ENCODE data around the gene FZD7. TPM values are rescaled to one million over a fixed set of nuclear protein-coding genes. Genes with fewer than 3 reads are reported as not detected.

FZD7 gene
- total and polyA plus RNA-seq, 2 donors (not counting 1 experiment from before 2014, with no cell fraction given): 39.1 to 44.4 TPM

DNA sequence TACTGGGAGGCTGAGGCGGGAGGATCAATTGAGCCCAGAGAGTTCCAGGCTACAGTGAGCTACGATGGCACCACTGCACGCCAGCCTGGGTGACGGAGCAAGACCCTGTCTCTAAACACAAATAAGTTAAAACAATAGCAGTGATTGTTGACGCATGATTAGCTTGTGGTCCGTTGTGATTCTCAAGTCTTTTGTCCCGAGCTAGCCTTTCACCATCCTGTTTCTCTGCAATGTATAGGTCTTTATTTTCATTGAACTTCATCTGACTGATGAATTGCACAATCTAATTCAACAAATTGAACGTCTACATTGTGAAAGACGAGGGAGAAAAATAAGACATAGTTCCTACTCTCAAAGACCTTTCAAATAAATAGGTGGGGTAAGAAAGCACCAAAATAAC is 8.8 kb upstream of the FZD7 start:
- H3K9ac ChIP-seq (ENCODE audit: insufficient read depth, low read length): no peak overlapping the region
- H3K27me3 ChIP-seq (ENCODE audit: control insufficient read depth, insufficient read depth, low read length): no peaks in the 10 kb centered on the region
- no peaks in the 10 kb centered on the region for H3K79me2 ChIP-seq (ENCODE audit: control insufficient read depth, insufficient read depth, low read length)
- no peak for DNase-seq (ENCODE audit: low read depth in 2 of 2)
- no peaks in the 10 kb centered on the region for H3K36me3 ChIP-seq (ENCODE audit: control insufficient read depth, insufficient read depth, low read length)
- H3K4me1 ChIP-seq (ENCODE audit: control insufficient read depth, extremely low read depth, insufficient read depth, low read length): no peaks in the 10 kb centered on the region
- H3K27ac ChIP-seq (ENCODE audit: insufficient read depth, low read length): no peak overlapping the region
- H3K9me3 ChIP-seq (ENCODE audit: control insufficient read depth, insufficient read depth, low read depth, low read length): no peaks in the 10 kb centered on the region
- H3K4me2 ChIP-seq (ENCODE audit: extremely low read depth, insufficient read depth, low read length): no peak overlapping the region
- H3K4me3 ChIP-seq (replicated peaks in 1 of 4; ENCODE audit: control extremely low read depth in 1 of 4, insufficient read depth in 1 of 4, low read depth in 3 of 4, low read length in 4 of 4): no peak overlapping the region
- no peaks in the 10 kb centered on the region for H4K20me1 ChIP-seq (ENCODE audit: control insufficient read depth, extremely low read depth, insufficient read depth, low read length)
- TF ChIP-seq EZH2 (IDR thresholded peaks at IDR 0.05; ENCODE audit: low read length, missing control alignments): no peak
- TF ChIP-seq, protein P1, sequence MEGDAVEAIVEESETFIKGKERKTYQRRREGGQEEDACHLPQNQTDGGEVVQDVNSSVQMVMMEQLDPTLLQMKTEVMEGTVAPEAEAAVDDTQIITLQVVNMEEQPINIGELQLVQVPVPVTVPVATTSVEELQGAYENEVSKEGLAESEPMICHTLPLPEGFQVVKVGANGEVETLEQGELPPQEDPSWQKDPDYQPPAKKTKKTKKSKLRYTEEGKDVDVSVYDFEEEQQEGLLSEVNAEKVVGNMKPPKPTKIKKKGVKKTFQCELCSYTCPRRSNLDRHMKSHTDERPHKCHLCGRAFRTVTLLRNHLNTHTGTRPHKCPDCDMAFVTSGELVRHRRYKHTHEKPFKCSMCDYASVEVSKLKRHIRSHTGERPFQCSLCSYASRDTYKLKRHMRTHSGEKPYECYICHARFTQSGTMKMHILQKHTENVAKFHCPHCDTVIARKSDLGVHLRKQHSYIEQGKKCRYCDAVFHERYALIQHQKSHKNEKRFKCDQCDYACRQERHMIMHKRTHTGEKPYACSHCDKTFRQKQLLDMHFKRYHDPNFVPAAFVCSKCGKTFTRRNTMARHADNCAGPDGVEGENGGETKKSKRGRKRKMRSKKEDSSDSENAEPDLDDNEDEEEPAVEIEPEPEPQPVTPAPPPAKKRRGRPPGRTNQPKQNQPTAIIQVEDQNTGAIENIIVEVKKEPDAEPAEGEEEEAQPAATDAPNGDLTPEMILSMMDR (conservative IDR thresholded peaks at IDR 0.05 in 1 of 2, IDR thresholded peaks at IDR 0.05 in 1 of 2; ENCODE audit: low read depth in 1 of 2, low read length in 2 of 2): no peak
- no peak overlapping the region for H2AFZ ChIP-seq (ENCODE audit: low read length)

DNA sequence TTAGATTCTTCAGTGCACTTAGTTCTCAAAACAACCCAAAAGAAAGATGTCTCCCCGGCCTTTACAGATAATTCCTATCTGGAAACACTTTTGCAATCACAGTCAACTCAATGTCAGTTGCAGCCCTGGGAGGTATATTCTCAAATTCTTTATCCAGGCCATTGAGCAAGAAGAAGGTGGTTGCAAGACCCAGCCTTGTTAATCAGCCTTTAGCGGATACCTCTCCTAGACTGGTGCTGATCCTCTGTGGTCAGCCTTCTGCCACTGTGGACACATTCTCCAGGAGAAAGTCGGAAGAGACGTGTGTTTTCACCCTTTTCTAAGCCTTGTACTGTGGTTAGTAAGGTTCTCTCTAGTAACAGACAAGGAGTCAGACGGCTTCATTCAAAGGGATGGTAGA is 7.8 kb upstream of the FZD7 start:
- Histone ChIP-seq H4K20me1 (ENCODE audit: control insufficient read depth, extremely low read depth, insufficient read depth, low read length) (no peaks in the 10 kb centered on the region), H2AFZ (ENCODE audit: low read length) (no peak overlapping the region), H3K79me2 (ENCODE audit: control insufficient read depth, insufficient read depth, low read length) (no peaks in the 10 kb centered on the region), H3K27me3 (ENCODE audit: control insufficient read depth, insufficient read depth, low read length) (no peaks in the 10 kb centered on the region), H3K9me3 (ENCODE audit: control insufficient read depth, insufficient read depth, low read depth, low read length) (no peaks in the 10 kb centered on the region), H3K36me3 (ENCODE audit: control insufficient read depth, insufficient read depth, low read length) (no peaks in the 10 kb centered on the region), H3K9ac (ENCODE audit: insufficient read depth, low read length) (no peak overlapping the region), H3K4me3 (replicated peaks in 1 of 4; ENCODE audit: control extremely low read depth in 1 of 4, insufficient read depth in 1 of 4, low read depth in 3 of 4, low read length in 4 of 4) (no peak overlapping the region), H3K4me1 (ENCODE audit: control insufficient read depth, extremely low read depth, insufficient read depth, low read length) (no peaks in the 10 kb centered on the region), H3K27ac (ENCODE audit: insufficient read depth, low read length) (no peak overlapping the region), H3K4me2 (ENCODE audit: extremely low read depth, insufficient read depth, low read length) (no peak overlapping the region)
- no peak for DNase-seq (ENCODE audit: low read depth in 2 of 2)
- no peak for TF ChIP-seq EZH2 (IDR thresholded peaks at IDR 0.05; ENCODE audit: low read length, missing control alignments)
- TF ChIP-seq, protein P1 (conservative IDR thresholded peaks at IDR 0.05 in 1 of 2, IDR thresholded peaks at IDR 0.05 in 1 of 2; ENCODE audit: low read depth in 1 of 2, low read length in 2 of 2): no peak

DNA sequence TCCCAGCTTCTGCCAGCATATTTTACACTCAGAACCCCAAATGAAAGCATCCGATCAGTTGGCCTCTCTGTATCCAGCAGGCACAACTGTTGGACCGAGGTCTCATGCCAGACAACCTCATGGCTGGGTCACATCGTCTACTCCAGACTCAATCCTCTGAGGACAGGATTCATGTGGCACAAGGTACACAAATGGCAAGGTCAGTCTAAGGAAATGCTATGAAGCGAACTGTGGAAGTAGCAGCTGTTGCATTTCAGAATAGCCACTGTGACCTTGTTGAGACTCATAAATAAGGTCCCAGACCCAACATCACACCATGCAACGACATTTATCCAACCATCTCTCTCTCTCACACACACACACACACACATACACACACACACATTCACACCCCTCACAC is 7.1 kb upstream of the FZD7 start:
- Histone ChIP-seq H3K4me1 (ENCODE audit: control insufficient read depth, extremely low read depth, insufficient read depth, low read length) (peaks cover 3% of the 10 kb centered on the region), H3K4me3 (replicated peaks in 1 of 4; ENCODE audit: control extremely low read depth in 1 of 4, insufficient read depth in 1 of 4, low read depth in 3 of 4, low read length in 4 of 4) (no peak overlapping the region), H3K9me3 (ENCODE audit: control insufficient read depth, insufficient read depth, low read depth, low read length) (no peaks in the 10 kb centered on the region), H3K27ac (ENCODE audit: insufficient read depth, low read length) (no peak overlapping the region), H3K9ac (ENCODE audit: insufficient read depth, low read length) (no peak overlapping the region), H3K36me3 (ENCODE audit: control insufficient read depth, insufficient read depth, low read length) (no peaks in the 10 kb centered on the region), H3K4me2 (ENCODE audit: extremely low read depth, insufficient read depth, low read length) (no peak overlapping the region), H2AFZ (ENCODE audit: low read length) (no peak overlapping the region), H4K20me1 (ENCODE audit: control insufficient read depth, extremely low read depth, insufficient read depth, low read length) (no peaks in the 10 kb centered on the region), H3K27me3 (ENCODE audit: control insufficient read depth, insufficient read depth, low read length) (no peaks in the 10 kb centered on the region), H3K79me2 (ENCODE audit: control insufficient read depth, insufficient read depth, low read length) (no peaks in the 10 kb centered on the region)
- TF ChIP-seq, protein P1 (conservative IDR thresholded peaks at IDR 0.05 in 1 of 2, IDR thresholded peaks at IDR 0.05 in 1 of 2; ENCODE audit: low read depth in 1 of 2, low read length in 2 of 2): no peak
- TF ChIP-seq EZH2 (IDR thresholded peaks at IDR 0.05; ENCODE audit: low read length, missing control alignments): no peak
- no peak for DNase-seq (ENCODE audit: low read depth in 2 of 2)
